ENCODE measurements around the gene SLC5A10.
"Not testable (repeated sequence)": the region's sequence is repeated elsewhere in the genome, so short reads cannot be mapped to it uniquely, and the experiment has no call there.

- TF ChIP-seq CTCF (IDR thresholded peaks at IDR 0.05); USF1 (IDR thresholded peaks at IDR 0.05; ENCODE audit: borderline replicate concordance, low read depth); SMC3 (IDR thresholded peaks at IDR 0.05; ENCODE audit: low read depth, low read length); PBX3 (IDR thresholded peaks at IDR 0.05); IRF3 (IDR thresholded peaks at IDR 0.05; ENCODE audit: low read depth, low read length); TAF1 (IDR thresholded peaks at IDR 0.05; ENCODE audit: borderline replicate concordance, low read depth, low read length); REST (IDR thresholded peaks at IDR 0.05; ENCODE audit: low read depth, low read length); USF2 (IDR thresholded peaks at IDR 0.05; ENCODE audit: borderline replicate concordance, low read depth, low read length); MAX (IDR thresholded peaks at IDR 0.05; ENCODE audit: low read depth); GABPA (IDR thresholded peaks at IDR 0.05; ENCODE audit: low read depth); SIN3A (IDR thresholded peaks at IDR 0.05; ENCODE audit: borderline replicate concordance, low read depth, low read length); NFIC (IDR thresholded peaks at IDR 0.05; ENCODE audit: borderline replicate concordance): not testable (repeated sequence)
These were observed 76.7 kb downstream of the SLC5A10 start for GRCh38 chr17:19028671-19029070.
